Breast epithelium (tissue), 4 donors: ENCODE data around the gene SCPEP1. TPM values are rescaled to one million over a fixed set of nuclear protein-coding genes. Genes with fewer than 3 reads are reported as not detected.

Experiments
- DNase-seq, 2 donors: peaks; one replicate each; pipeline ENCODE4 v3.0.0-alpha.2; 2019; ENCODE audit warnings: low spot score in 2 of 2
- H3K27ac ChIP-seq, 2 donors: fragments of 200-600 bp; sonication (generic) in 1 of 2; one replicate each; pipeline ENCODE4 v1.5.1; 2016 to 2019; ENCODE audit warnings: mild to moderate bottlenecking in 1 of 2
- H3K27me3 ChIP-seq, 2 donors: fragments of 200-600 bp; sonication (generic) in 1 of 2; one replicate each; pipeline versions ENCODE4 v1.5.1 to v1.6.0; 2017 to 2019; ENCODE audit warnings: control low read depth in 1 of 2, mild to moderate bottlenecking in 1 of 2
- H3K36me3 ChIP-seq: fragments of 200-600 bp; one replicate; pipeline ENCODE4 v1.5.1; 2019
- H3K4me1 ChIP-seq, 2 donors: fragments of 200-600 bp; sonication (generic); one replicate each; pipeline ENCODE4 v1.5.1; 2016 to 2019; ENCODE audit warnings: control low read depth in 1 of 2
- H3K4me3 ChIP-seq, 3 donors: fragments of 200-600 bp; sonication (generic); 1 replicate in 2 of 3; 2 replicates in 1 of 3; pipeline ENCODE4 v1.5.1; 2016 to 2019; ENCODE audit warnings: mild to moderate bottlenecking in 3 of 3, moderate library complexity in 2 of 3
- H3K9me3 ChIP-seq, 2 donors: fragments of 200-600 bp; sonication (generic) in 1 of 2; one replicate each; pipeline ENCODE4 v1.5.1; 2016 to 2019; ENCODE audit warnings: control low read depth in 1 of 2
- CTCF ChIP-seq, 3 donors: fragments of 450-650 bp; IDR thresholded peaks; one replicate each; pipeline ENCODE4 v1.5.1; 2016 to 2017; ENCODE audit warnings: antibody characterized with exemption in 3 of 3, mild to moderate bottlenecking in 3 of 3, moderate library complexity in 3 of 3
- POLR2A ChIP-seq: fragments of 450-650 bp; IDR thresholded peaks from one replicate; pipeline ENCODE4 v1.6.1; 2016; ENCODE audit warnings: antibody characterized with exemption, mild to moderate bottlenecking, moderate library complexity
- POLR2AphosphoS5 ChIP-seq, 3 donors: sonication (generic); formaldehyde crosslinking; IDR thresholded peaks; one replicate each; pipeline ENCODE4 v1.6.1; 2017; ENCODE audit warnings: antibody characterized with exemption in 3 of 3
- intact Hi-C: fragments of 100-400 bp; cut with DNase I; formaldehyde crosslinking; loops from one replicate; pipeline ENCODE4 v1.15.1; 2023; ENCODE audit warnings: low total_unique reads
- total RNA-seq, 3 donors: library from RNA; depleted of rRNA; stranded (reverse); fragments of >200 nt; gene quantifications; one replicate each; pipeline ENCODE4 v1.1.0, GENCODE V29; 2016

SCPEP1 gene
- total RNA-seq, 3 donors from 2014 or later = 55.4 to 264 (median 146) TPM

- Histone ChIP-seq H3K4me1 (no peaks in the 10 kb centered on the region), H3K27ac (peak overlapping the region in 1 of 2 donors; percentile 46), H3K4me3 (peak overlapping the region; percentile 26 to 58 (median 33)), H3K9me3 (no peaks in the 10 kb centered on the region), H3K36me3 (no peaks in the 10 kb centered on the region), H3K27me3 (peaks cover 0 to 2% of the 10 kb centered on the region in 2 donors)
- no peak for TF ChIP-seq POLR2A
- TF ChIP-seq POLR2AphosphoS5 (IDR thresholded peaks at IDR 0.05) = no peak
- TF ChIP-seq CTCF (IDR thresholded peaks at IDR 0.05) = no peak
- no peak for DNase-seq
- intact Hi-C loops = no loop called here
Measured at GRCh38 chr17:57045868-57046704, 68.2 kb downstream of the SCPEP1 start.

- Histone ChIP-seq H3K36me3 (no peaks in the 10 kb centered on the region), H3K27ac (peak overlapping the region; percentile 46 to 78), H3K27me3 (peaks cover 0 to 2% of the 10 kb centered on the region in 2 donors), H3K4me1 (no peaks in the 10 kb centered on the region), H3K9me3 (no peaks in the 10 kb centered on the region), H3K4me3 (peak overlapping the region; percentile 26 to 58 (median 33))
- DNase-seq = no peak
- intact Hi-C loops = no loop called here
- TF ChIP-seq POLR2A = no peak
- no peak for TF ChIP-seq POLR2AphosphoS5 (IDR thresholded peaks at IDR 0.05)
- TF ChIP-seq CTCF (IDR thresholded peaks at IDR 0.05) = no peak
Measured at GRCh38 chr17:57046749-57047148, 68.8 kb downstream of the SCPEP1 start.

GRCh38 chr17:57048096-57048495 lies 70.2 kb downstream of the SCPEP1 start:
- H3K9me3 ChIP-seq = no peaks in the 10 kb centered on the region
- no peak for DNase-seq
- intact Hi-C loops = no loop called here
- no peak overlapping the region for H3K4me3 ChIP-seq
- TF ChIP-seq POLR2A = no peak
- TF ChIP-seq CTCF (IDR thresholded peaks at IDR 0.05) = no peak
- no peak for TF ChIP-seq POLR2AphosphoS5 (IDR thresholded peaks at IDR 0.05)
- no peaks in the 10 kb centered on the region for H3K4me1 ChIP-seq
- H3K27me3 ChIP-seq = peaks cover 0 to 2% of the 10 kb centered on the region in 2 donors
- H3K36me3 ChIP-seq = no peaks in the 10 kb centered on the region
- peak overlapping the region; percentile 54 to 78 for H3K27ac ChIP-seq

GRCh38 chr17:57050306-57050705 lies 72.4 kb downstream of the SCPEP1 start:
- no peak for DNase-seq
- Histone ChIP-seq H3K9me3 (no peaks in the 10 kb centered on the region), H3K36me3 (no peaks in the 10 kb centered on the region), H3K4me3 (no peak overlapping the region), H3K27ac (no peak overlapping the region), H3K27me3 (peaks cover 0 to 2% of the 10 kb centered on the region in 2 donors), H3K4me1 (no peaks in the 10 kb centered on the region)
- intact Hi-C loops = no loop called here
- TF ChIP-seq CTCF (IDR thresholded peaks at IDR 0.05) = no peak
- TF ChIP-seq POLR2A = no peak
- no peak for TF ChIP-seq POLR2AphosphoS5 (IDR thresholded peaks at IDR 0.05)

- Histone ChIP-seq H3K27me3 (no peaks in the 10 kb centered on the region), H3K27ac (peak overlapping the region; percentile 3 to 48), H3K4me1 (no peaks in the 10 kb centered on the region), H3K4me3 (no peak overlapping the region), H3K9me3 (no peaks in the 10 kb centered on the region), H3K36me3 (no peaks in the 10 kb centered on the region)
- TF ChIP-seq POLR2A = no peak
- no peak for DNase-seq
- intact Hi-C loops = no loop called here
Measured at GRCh38 chr17:57051886-57052361, 74.0 kb downstream of the SCPEP1 start.

Other genes with a start within 250 kb of the SCPEP1 start
- gene C17orf67, start 144.2 kb upstream of the SCPEP1 start, total RNA-seq = 1 to 10 TPM in 2 of 3 donors, under 1 TPM in 1; 0.48 to 2.3 (median 2.0) TPM
- 10 to 100 TPM in 2 of 3 donors, 1 to 10 TPM in 1; 7.0 to 13.8 (median 11.9) TPM for gene DGKE, start 144.0 kb upstream of the SCPEP1 start, total RNA-seq
- gene TRIM25, start 64.1 kb upstream of the SCPEP1 start, total RNA-seq = 10 to 100 TPM; 29.9 to 61.0 (median 37.1) TPM
- gene COIL, start 17.1 kb upstream of the SCPEP1 start, total RNA-seq = 10 to 100 TPM in 2 of 3 donors, 1 to 10 TPM in 1; 8.8 to 23.0 (median 16.7) TPM
- 10 to 100 TPM; 38.1 to 87.7 (median 63.9) TPM for gene AKAP1, start 107.1 kb downstream of the SCPEP1 start, total RNA-seq